Erythroblast (primary cell): Measurements from ENCODE around the gene POFUT2.

Experiments used
- GATA1 ChIP-seq: IDR thresholded peaks from 2 replicates; pipeline ENCODE4 v1.6.1; 2011; ENCODE audit warnings: low read depth, mild to moderate bottlenecking, control low read depth, low read length, moderate library complexity
- POLR2A ChIP-seq: IDR thresholded peaks from 2 replicates; pipeline ENCODE4 v1.6.1; 2011; ENCODE audit warnings: mild to moderate bottlenecking, low read length

DNA sequence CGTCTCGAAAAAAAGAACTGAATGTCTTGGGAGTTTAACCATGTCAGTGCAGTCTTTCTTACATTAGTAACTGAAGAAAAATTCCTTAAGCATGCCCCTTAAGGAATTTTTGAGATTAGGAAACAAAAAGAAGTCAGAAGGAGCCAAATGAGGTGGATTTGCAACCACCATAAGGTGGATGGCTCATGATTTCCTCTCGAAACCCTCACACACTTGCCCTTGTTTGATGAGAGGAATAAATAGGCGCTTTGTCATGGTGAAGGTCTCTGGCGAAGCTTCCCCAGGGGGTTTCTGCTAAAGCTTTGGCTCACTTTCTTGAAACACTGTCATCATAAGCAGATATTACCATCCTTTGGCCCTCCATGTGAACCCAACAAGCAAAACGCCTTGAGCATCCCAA lies 68.2 kb downstream of the POFUT2 start:
- no peak for TF ChIP-seq POLR2A
- no peak for TF ChIP-seq GATA1
